Measurements from ENCODE around the gene SPATA32. TPM values are rescaled to one million over a fixed set of nuclear protein-coding genes. Genes with fewer than 3 reads are reported as not detected.

The SPATA32 gene
- total RNA-seq, 2 experiments from 2014 or later = 0.20 to 0.27 TPM

DNA sequence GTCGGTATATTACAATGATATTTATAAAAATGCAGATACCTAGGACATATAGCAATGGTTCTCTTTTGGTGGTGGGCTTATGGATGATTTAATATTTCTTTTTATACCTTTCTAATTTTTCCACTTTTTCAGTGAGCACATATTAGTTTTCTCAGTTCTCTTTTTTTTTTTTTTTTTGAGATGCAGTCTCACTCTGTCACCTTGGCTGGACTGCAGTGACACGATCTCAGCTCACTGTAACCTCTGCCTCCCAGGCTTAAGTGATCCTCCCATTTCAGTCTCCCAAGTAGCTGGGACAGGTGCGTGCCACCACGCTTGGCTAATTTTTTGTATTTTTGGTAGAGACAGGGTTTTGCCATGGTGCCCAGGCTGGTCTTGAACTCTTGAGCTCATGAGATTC is 39.8 kb upstream of the SPATA32 start:
- H3K27ac Mint-ChIP-seq = no peak overlapping the region
- H3K4me3 Mint-ChIP-seq = no peak overlapping the region
- ATAC-seq (ENCODE audit: poor library complexity) (no peak), DNase-seq (no peak)
- Histone ChIP-seq H3K4me3 (ENCODE audit: low read length) (no peak overlapping the region), H3K27me3 (ENCODE audit: control insufficient read depth in 1 of 2, insufficient read depth in 2 of 2, low read length in 2 of 2) (no peaks in the 10 kb centered on the region), H3K36me3 (ENCODE audit: insufficient read depth, low read length) (peaks cover 17% of the 10 kb centered on the region), H3K9me3 (ENCODE audit: control insufficient read depth in 1 of 2, insufficient read depth in 1 of 2, low read length in 2 of 2) (no peaks in the 10 kb centered on the region), H3K4me1 (ENCODE audit: insufficient read depth, low read length) (peaks cover 74% of the 10 kb centered on the region), H3K27ac (ENCODE audit: low read depth in 1 of 2, low read length in 2 of 2) (no peak overlapping the region)
- H3K4me1 Mint-ChIP-seq (ENCODE audit: low read depth) = peaks cover 73% of the 10 kb centered on the region
- intact Hi-C loops (cut with DNase I, micrococcal nuclease) = no loop called here
- POLR2A ChIA-PET = interaction anchor here (0.9 to 3.0 kb wide), 3 partner anchors 10 to 75 kb away, joined by 3 to 36 read pairs (median 15); partner anchors contain the start of gene MAP3K14
- H3K36me3 Mint-ChIP-seq (ENCODE audit: low read depth) = peaks cover 27% of the 10 kb centered on the region
- no peak for TF ChIP-seq CTCF (IDR thresholded peaks at IDR 0.05)
- CTCF ChIA-PET = interaction anchor here (0.7 to 3.2 kb wide), 4 partner anchors 14 to 104 kb away, joined by 3 to 11 read pairs (median 4); partner anchors contain the start of gene MAP3K14
- H3K27me3 Mint-ChIP-seq = no peaks in the 10 kb centered on the region
- no peaks in the 10 kb centered on the region for H3K9me3 Mint-ChIP-seq

DNA sequence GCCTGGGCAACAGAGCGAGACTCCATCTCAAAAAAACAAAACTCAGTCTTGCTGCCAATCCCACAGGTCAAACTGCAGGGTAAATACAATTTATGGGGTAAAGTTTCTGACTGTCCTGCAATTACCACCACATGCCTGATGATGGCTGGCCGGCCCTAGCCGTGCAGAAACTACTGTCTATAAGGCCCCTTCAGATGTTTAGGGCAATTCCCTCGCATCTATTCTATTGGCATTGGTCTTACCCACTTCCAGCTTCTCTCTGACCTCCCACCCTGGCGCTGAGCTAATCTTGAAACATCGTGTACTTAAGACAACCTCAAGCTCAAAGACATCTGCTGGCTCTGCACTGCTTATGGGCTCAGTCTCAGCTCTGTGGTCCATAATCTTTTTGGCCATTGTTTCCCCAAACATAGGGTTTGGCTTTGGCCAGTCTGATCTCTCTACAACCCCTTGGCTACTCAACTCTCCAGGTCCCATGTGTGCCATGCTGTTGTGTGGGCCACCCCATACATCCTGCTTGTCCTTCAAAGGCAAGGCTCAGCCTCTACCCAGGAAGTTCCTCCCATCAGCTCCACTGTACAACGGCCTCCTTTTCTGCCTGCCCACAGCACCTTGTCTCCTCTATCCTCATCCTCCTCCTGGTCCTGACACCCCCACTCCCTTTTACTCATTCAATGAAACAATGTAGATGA is 38.3 kb upstream of the SPATA32 start:
- peaks cover 30% of the 10 kb centered on the region for H3K36me3 Mint-ChIP-seq (ENCODE audit: low read depth)
- Histone ChIP-seq H3K36me3 (ENCODE audit: insufficient read depth, low read length) (peaks cover 14% of the 10 kb centered on the region), H3K27ac (ENCODE audit: low read depth in 1 of 2, low read length in 2 of 2) (no peak overlapping the region), H3K9me3 (ENCODE audit: control insufficient read depth in 1 of 2, insufficient read depth in 1 of 2, low read length in 2 of 2) (no peaks in the 10 kb centered on the region), H3K4me1 (ENCODE audit: insufficient read depth, low read length) (peaks cover 75% of the 10 kb centered on the region), H3K27me3 (ENCODE audit: control insufficient read depth in 1 of 2, insufficient read depth in 2 of 2, low read length in 2 of 2) (no peaks in the 10 kb centered on the region), H3K4me3 (ENCODE audit: low read length) (no peak overlapping the region)
- no peaks in the 10 kb centered on the region for H3K9me3 Mint-ChIP-seq
- no peak for TF ChIP-seq CTCF (IDR thresholded peaks at IDR 0.05)
- peak overlapping the region; percentile 12 for H3K27ac Mint-ChIP-seq
- peak in 1 of 14 experiments; percentile 31 for DNase-seq
- H3K4me1 Mint-ChIP-seq (ENCODE audit: low read depth) = peaks cover 75% of the 10 kb centered on the region
- ChIA-PET POLR2A (interaction anchor here (1.2 kb wide), 1 partner anchor 17 kb away, joined by 5 read pairs; the partner anchor contains the start of gene MAP3K14), CTCF (interaction anchor here (1.5 kb wide), 1 partner anchor 23 kb away, joined by 4 read pairs; no protein-coding TSS in a partner anchor)
- H3K4me3 Mint-ChIP-seq = no peak overlapping the region
- no peaks in the 10 kb centered on the region for H3K27me3 Mint-ChIP-seq
- intact Hi-C loops (cut with DNase I, micrococcal nuclease) = no loop called here
- no peak for ATAC-seq (ENCODE audit: poor library complexity)

DNA sequence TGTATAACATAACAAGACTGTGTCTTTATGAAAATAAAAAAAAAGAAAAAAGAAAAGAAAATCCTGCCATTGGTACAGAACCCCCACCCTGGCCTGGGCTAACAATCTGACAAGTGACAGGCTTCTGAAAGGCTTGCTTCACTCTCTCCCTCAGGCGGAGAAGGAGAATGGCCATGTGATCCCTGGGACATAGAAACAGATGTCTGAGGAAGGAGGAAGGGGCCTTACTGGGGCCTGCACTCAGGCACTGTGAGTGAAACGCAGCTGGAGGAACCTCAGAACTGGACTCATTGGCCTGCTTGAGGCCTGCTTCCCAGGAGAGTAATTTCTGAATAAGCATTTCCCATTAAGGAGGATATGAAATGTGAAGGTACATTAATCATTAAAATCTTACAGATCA is 37.5 kb upstream of the SPATA32 start:
- peaks cover 80% of the 10 kb centered on the region for H3K4me1 ChIP-seq (ENCODE audit: insufficient read depth, low read length)
- DNase-seq (no peak), ATAC-seq (ENCODE audit: poor library complexity) (no peak)
- CTCF ChIA-PET = interaction anchor here (1.5 kb wide), 1 partner anchor 22 kb away, joined by 4 read pairs; no protein-coding TSS in a partner anchor
- peaks cover 77% of the 10 kb centered on the region for H3K4me1 Mint-ChIP-seq (ENCODE audit: low read depth)
- intact Hi-C loops (cut with DNase I, micrococcal nuclease) = no loop called here
- no peaks in the 10 kb centered on the region for H3K27me3 Mint-ChIP-seq
- H3K9me3 ChIP-seq (ENCODE audit: control insufficient read depth in 1 of 2, insufficient read depth in 1 of 2, low read length in 2 of 2) = no peaks in the 10 kb centered on the region
- H3K4me3 ChIP-seq (ENCODE audit: low read length) = no peak overlapping the region
- no peaks in the 10 kb centered on the region for H3K9me3 Mint-ChIP-seq
- TF ChIP-seq CTCF (IDR thresholded peaks at IDR 0.05) = no peak
- no peaks in the 10 kb centered on the region for H3K27me3 ChIP-seq (ENCODE audit: control insufficient read depth in 1 of 2, insufficient read depth in 2 of 2, low read length in 2 of 2)
- H3K36me3 Mint-ChIP-seq (ENCODE audit: low read depth) = peaks cover 28% of the 10 kb centered on the region
- H3K36me3 ChIP-seq (ENCODE audit: insufficient read depth, low read length) = peaks cover 19% of the 10 kb centered on the region
- H3K27ac Mint-ChIP-seq = peak overlapping the region; percentile 72
- no peak overlapping the region for H3K27ac ChIP-seq (ENCODE audit: low read depth in 1 of 2, low read length in 2 of 2)
- H3K4me3 Mint-ChIP-seq = no peak overlapping the region
- POLR2A ChIA-PET = no interaction called here

All from CD4-positive, alpha-beta T cell (primary cell).